ENCODE measurements around the gene OSCP1. TPM values are rescaled to one million over a fixed set of nuclear protein-coding genes. Genes with fewer than 3 reads are reported as not detected.

The OSCP1 gene
- total and polyA plus RNA-seq, 2 donors (not counting 1 experiment from before 2014, with no cell fraction given) = 0.16 to 0.94 TPM

DNA sequence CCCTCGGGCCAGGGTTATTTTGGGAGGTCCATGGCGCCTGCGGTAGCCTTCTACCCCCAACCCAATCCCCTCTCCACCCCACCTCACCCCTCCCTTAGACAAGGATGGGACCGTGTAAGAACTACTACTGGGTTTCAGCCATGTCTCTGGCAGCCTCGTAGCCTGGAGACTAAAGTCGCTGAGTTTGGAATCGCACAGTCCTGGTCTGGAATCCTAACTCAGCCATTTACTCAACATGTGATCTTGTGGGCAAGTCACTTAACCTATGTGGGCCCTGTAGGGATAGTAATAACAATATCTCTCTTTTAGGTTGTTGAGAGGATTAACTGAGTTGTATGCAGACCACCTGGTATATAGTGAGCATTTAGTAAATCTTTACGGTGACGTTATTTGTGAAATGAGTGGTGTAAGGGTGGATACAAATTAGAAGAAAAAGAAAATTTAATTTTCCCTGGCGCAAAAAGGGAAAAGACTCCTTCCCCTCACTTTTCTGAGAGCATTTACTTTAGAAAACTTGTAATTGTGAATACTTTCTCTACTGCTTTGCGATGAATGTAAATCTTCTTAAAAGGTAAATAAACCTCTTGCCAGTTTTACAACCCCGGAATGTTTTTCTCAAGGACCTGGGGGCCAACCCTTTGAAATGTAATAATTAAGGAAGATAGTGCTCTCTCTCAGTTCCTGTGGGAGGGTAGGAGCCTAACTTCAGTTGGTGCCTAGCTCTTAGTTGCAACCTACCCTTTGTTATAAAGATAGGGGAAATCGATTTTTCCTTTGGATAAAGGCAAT lies 14.5 kb upstream of the OSCP1 start:
- peaks cover 6 to 13% of the 10 kb centered on the region in 2 experiments for H3K36me3 ChIP-seq (replicated peaks in 1 of 2; ENCODE audit: control extremely low read depth in 1 of 2, control insufficient read depth in 1 of 2, extremely low read depth in 1 of 2, insufficient read depth in 2 of 2, low read length in 1 of 2)
- H3K27me3 ChIP-seq (replicated peaks in 1 of 4; ENCODE audit: control extremely low read depth in 1 of 4, control insufficient read depth in 3 of 4, insufficient read depth in 4 of 4, low read length in 3 of 4) = no peaks in the 10 kb centered on the region
- TF ChIP-seq, protein P1, sequence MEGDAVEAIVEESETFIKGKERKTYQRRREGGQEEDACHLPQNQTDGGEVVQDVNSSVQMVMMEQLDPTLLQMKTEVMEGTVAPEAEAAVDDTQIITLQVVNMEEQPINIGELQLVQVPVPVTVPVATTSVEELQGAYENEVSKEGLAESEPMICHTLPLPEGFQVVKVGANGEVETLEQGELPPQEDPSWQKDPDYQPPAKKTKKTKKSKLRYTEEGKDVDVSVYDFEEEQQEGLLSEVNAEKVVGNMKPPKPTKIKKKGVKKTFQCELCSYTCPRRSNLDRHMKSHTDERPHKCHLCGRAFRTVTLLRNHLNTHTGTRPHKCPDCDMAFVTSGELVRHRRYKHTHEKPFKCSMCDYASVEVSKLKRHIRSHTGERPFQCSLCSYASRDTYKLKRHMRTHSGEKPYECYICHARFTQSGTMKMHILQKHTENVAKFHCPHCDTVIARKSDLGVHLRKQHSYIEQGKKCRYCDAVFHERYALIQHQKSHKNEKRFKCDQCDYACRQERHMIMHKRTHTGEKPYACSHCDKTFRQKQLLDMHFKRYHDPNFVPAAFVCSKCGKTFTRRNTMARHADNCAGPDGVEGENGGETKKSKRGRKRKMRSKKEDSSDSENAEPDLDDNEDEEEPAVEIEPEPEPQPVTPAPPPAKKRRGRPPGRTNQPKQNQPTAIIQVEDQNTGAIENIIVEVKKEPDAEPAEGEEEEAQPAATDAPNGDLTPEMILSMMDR (IDR thresholded peaks at IDR 0.05) = no peak
- TF ChIP-seq EZH2 (IDR thresholded peaks at IDR 0.05; ENCODE audit: borderline replicate concordance, insufficient read depth, low read depth, low read length, poor library complexity, severe bottlenecking) = no peak
- H3K27ac ChIP-seq (ENCODE audit: low read length in 2 of 2) = peak overlapping the region; percentile 87 to 99
- Mint-ChIP-seq H3K27me3 (no peaks in the 10 kb centered on the region), H3K27ac (peak overlapping the region; percentile 98), H3K4me1 (peaks cover 27% of the 10 kb centered on the region), H3K9me3 (ENCODE audit: insufficient read depth) (no peaks in the 10 kb centered on the region), H3K4me3 (peak overlapping the region; percentile 92)
- 19% methylated on average over 6 of the region's 13 CpGs for WGBS (ENCODE audit: insufficient coverage)
- H4K20me1 ChIP-seq (ENCODE audit: control insufficient read depth, insufficient read depth, low read length, poor library complexity, severe bottlenecking) = peaks cover 4% of the 10 kb centered on the region
- H3K4me1 ChIP-seq (ENCODE audit: control insufficient read depth in 2 of 2, insufficient read depth in 2 of 2, low read length in 2 of 2) = peaks cover 11 to 17% of the 10 kb centered on the region in 2 donors
- ATAC-seq (ENCODE audit: low read depth) (peak; percentile 48), DNase-seq (no peak)
- H3K4me2 ChIP-seq (replicated peaks; ENCODE audit: low read depth, low read length, poor library complexity, severe bottlenecking) = peak overlapping the region; percentile 96
- POLR2A ChIA-PET = interaction anchor here (0.7 to 1.3 kb wide), 7 partner anchors 14 to 1227 kb away, joined by 3 to 20 read pairs (median 3); partner anchors contain the start of genes CDCA8, OSCP1, SH3D21 and TRAPPC3
- peak overlapping the region; percentile 97 for H3K9ac ChIP-seq (ENCODE audit: low read length)
- peak overlapping the region; percentile 99 for H2AFZ ChIP-seq (ENCODE audit: insufficient read depth, low read depth, low read length, poor library complexity, severe bottlenecking)
- intact Hi-C loops (cut with micrococcal nuclease) = loop anchor here (1.0 to 2.0 kb wide), 2 partner anchors 14 to 1228 kb away; partner anchors contain the start of genes CDCA8 and OSCP1
- H3K4me3 ChIP-seq (ENCODE audit: control extremely low read depth in 1 of 5, extremely low read depth in 1 of 5, insufficient read depth in 1 of 5, low read depth in 2 of 5, low read length in 4 of 5) = peak overlapping the region; percentile 75 to 96 (median 89)
- CTCF ChIA-PET = interaction anchor here (0.8 to 1.4 kb wide), 4 partner anchors 14 to 315 kb away, joined by 3 to 7 read pairs (median 4); partner anchors contain the start of gene TRAPPC3
- peaks cover 10% of the 10 kb centered on the region for H3K79me2 ChIP-seq (ENCODE audit: control insufficient read depth, insufficient read depth, low read length)
- H3K9me3 ChIP-seq (ENCODE audit: control extremely low read depth in 1 of 3, control insufficient read depth in 2 of 3, insufficient read depth in 1 of 3, low read length in 2 of 3) = no peaks in the 10 kb centered on the region
